Measurements from ENCODE around the gene ROGDI.

GRCh38 chr16:4850211-4850610 lies 47.8 kb upstream of the ROGDI start:
- TF ChIP-seq POLR2A (IDR thresholded peaks at IDR 0.05; ENCODE audit: low read depth, low read length): no peak
- no peak for TF ChIP-seq TAF1 (IDR thresholded peaks at IDR 0.05; ENCODE audit: borderline replicate concordance, low read depth, low read length)
- TF ChIP-seq POLR2AphosphoS5 (IDR thresholded peaks at IDR 0.05; ENCODE audit: low read depth, low read length): no peak
